Measurements from ENCODE around the gene ID4. TPM values are rescaled to one million over a fixed set of nuclear protein-coding genes. Genes with fewer than 3 reads are reported as not detected.

The ID4 gene
- total RNA-seq, 1 experiment from 2014 or later: 0.10 TPM

DNA sequence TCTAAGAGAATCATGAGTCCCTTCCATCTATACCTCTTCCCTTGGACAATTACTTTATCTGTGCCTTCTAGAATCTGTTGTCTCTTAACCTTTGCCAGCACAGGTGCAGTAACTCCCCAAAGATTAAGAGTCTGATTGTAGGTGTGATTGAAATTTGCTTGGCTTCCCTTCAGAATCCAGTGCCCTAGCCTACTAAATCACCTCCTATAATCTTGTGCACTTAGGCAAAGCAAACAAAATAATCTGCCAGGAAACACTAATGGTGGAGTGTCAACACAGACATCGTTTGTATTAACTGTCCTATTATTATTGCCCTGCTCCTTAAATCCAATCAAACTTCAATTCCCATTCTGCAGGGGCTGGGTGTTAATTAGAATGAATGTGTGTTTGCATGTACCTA lies 28.0 kb downstream of the ID4 start:
- Histone ChIP-seq H3K4me2 (ENCODE audit: low read length) (no peak overlapping the region), H3K79me2 (ENCODE audit: insufficient read depth, low read length) (no peaks in the 10 kb centered on the region), H3K9me2 (ENCODE audit: insufficient read depth) (no peaks in the 10 kb centered on the region), H3K4me3 (replicated peaks in 1 of 2; ENCODE audit: low read depth in 1 of 2, low read length in 2 of 2) (no peak overlapping the region), H3K27ac (ENCODE audit: low read depth, low read length) (no peak overlapping the region), H3K9ac (ENCODE audit: low read length) (no peak overlapping the region), H3K36me3 (ENCODE audit: control insufficient read depth in 1 of 2, insufficient read depth in 2 of 2, low read length in 2 of 2) (no peaks in the 10 kb centered on the region), H2AFZ (ENCODE audit: low read depth, low read length, poor library complexity, severe bottlenecking) (no peak overlapping the region), H3K27me3 (ENCODE audit: insufficient read depth, low read length) (peaks cover 25% of the 10 kb centered on the region; the same call in 1 of the 2 replicates), H3K4me1 (ENCODE audit: control insufficient read depth in 1 of 2, insufficient read depth in 2 of 2, low read length in 2 of 2) (peaks cover 18 to 22% of the 10 kb centered on the region in 2 experiments), H4K20me1 (ENCODE audit: insufficient read depth) (no peaks in the 10 kb centered on the region), H3K9me3 (ENCODE audit: control insufficient read depth in 1 of 2, insufficient read depth in 1 of 2, low read depth in 1 of 2, low read length in 2 of 2) (no peaks in the 10 kb centered on the region)
- RAD21 ChIA-PET (ENCODE audit: low non-redundant PET in 1 of 2, low total read pairs in 2 of 2, uncharacterized antibody in 2 of 2, unreplicated experiment in 2 of 2): no interaction called here
- intact Hi-C loops (cut with micrococcal nuclease): no loop called here
- TF ChIP-seq, protein P1, sequence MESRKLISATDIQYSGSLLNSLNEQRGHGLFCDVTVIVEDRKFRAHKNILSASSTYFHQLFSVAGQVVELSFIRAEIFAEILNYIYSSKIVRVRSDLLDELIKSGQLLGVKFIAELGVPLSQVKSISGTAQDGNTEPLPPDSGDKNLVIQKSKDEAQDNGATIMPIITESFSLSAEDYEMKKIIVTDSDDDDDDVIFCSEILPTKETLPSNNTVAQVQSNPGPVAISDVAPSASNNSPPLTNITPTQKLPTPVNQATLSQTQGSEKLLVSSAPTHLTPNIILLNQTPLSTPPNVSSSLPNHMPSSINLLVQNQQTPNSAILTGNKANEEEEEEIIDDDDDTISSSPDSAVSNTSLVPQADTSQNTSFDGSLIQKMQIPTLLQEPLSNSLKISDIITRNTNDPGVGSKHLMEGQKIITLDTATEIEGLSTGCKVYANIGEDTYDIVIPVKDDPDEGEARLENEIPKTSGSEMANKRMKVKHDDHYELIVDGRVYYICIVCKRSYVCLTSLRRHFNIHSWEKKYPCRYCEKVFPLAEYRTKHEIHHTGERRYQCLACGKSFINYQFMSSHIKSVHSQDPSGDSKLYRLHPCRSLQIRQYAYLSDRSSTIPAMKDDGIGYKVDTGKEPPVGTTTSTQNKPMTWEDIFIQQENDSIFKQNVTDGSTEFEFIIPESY (IDR thresholded peaks at IDR 0.05; ENCODE audit: extremely low read depth, insufficient replicate concordance, low read length): no peak
- TF ChIP-seq, protein P2, sequence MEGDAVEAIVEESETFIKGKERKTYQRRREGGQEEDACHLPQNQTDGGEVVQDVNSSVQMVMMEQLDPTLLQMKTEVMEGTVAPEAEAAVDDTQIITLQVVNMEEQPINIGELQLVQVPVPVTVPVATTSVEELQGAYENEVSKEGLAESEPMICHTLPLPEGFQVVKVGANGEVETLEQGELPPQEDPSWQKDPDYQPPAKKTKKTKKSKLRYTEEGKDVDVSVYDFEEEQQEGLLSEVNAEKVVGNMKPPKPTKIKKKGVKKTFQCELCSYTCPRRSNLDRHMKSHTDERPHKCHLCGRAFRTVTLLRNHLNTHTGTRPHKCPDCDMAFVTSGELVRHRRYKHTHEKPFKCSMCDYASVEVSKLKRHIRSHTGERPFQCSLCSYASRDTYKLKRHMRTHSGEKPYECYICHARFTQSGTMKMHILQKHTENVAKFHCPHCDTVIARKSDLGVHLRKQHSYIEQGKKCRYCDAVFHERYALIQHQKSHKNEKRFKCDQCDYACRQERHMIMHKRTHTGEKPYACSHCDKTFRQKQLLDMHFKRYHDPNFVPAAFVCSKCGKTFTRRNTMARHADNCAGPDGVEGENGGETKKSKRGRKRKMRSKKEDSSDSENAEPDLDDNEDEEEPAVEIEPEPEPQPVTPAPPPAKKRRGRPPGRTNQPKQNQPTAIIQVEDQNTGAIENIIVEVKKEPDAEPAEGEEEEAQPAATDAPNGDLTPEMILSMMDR (IDR thresholded peaks at IDR 0.05 in 2 of 3, conservative IDR thresholded peaks at IDR 0.05 in 1 of 3; ENCODE audit: borderline replicate concordance in 1 of 3, insufficient read depth in 1 of 3, low read depth in 2 of 3, low read length in 2 of 3): no peak
- no peak for TF ChIP-seq SRF (IDR thresholded peaks at IDR 0.05; ENCODE audit: low read depth)
- CTCF ChIA-PET: no interaction called here
- ATAC-seq: no peak
- BruUV-seq (replicated peaks): no TSS peak
- DNase-seq (ENCODE audit: low read depth, low spot score): no peak
- POLR2A ChIA-PET: no interaction called here

Data from HCT116 (cell line).